C1 segment of cervical spinal cord (tissue), 14 donors: Measurements from ENCODE around the gene BMP7.
"Not testable (repeated sequence)": the region's sequence is repeated elsewhere in the genome, so short reads cannot be mapped to it uniquely, and the experiment has no call there.

Experiments
- DNase-seq, 14 donors: peaks; one replicate each; lab custom pipeline; 2025; lab: John Stamatoyannopoulos, UW

Gene BMP7

GRCh38 chr20:57194154-57194553 is 72.3 kb downstream of the BMP7 start:
- no peak for DNase-seq

DNA sequence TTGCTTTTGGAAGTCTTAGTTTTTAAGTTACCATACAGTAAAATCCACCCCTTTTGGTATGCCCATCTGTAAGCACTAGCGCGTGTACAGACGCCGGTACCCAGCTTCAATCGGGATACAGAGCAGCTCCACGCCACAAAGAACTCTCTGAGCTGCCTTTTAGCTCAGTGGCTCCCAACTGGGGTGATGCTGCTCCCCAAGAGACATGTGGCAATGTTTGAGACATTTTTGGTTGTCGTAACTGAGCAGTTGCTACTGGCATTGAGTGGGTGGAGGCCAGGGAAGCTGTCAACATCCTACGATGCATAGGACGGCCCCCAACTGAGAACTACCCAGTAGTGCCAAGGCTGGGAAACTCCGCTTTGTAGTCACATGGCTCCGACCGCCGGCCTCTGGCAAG is 73.3 kb downstream of the BMP7 start:
- DNase-seq: no peak

DNA sequence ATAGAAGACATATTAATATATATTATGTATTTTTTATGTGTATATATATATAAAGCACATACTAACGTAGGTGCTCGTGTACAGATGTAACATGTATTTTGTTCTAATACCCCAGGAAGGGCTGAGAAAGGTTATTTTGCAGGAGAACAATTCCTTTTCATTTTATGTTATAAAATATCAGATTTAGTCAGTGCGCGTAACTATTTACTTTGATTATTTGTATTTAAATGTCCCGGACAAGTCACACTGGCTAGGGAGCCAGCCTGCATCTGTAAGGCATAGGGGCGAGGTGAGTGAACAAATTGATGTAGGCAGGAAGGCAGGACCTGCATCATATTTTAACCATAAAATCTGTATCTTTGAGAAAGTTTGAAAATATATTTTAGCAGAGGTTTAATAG is 74.1 kb downstream of the BMP7 start:
- DNase-seq: no peak

DNA sequence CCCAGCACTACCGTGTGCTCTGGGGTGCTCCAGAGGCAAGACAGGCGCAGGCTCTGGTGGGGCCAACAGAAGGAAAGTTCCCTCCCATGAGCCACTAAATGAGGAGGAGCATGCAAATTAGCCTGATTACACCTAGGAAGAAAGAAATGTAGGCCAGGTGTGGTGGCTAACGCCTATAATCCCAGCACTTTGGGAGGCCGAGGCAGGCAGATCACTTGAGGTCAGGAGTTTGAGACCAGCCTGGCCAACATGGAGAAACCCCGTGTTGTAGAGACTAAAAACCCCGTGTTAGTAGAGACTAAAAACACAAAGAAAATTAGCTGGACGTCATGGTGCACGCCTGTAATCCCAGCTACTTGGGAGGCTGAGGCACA is 75.2 kb downstream of the BMP7 start:
- DNase-seq: not testable (repeated sequence)

DNA sequence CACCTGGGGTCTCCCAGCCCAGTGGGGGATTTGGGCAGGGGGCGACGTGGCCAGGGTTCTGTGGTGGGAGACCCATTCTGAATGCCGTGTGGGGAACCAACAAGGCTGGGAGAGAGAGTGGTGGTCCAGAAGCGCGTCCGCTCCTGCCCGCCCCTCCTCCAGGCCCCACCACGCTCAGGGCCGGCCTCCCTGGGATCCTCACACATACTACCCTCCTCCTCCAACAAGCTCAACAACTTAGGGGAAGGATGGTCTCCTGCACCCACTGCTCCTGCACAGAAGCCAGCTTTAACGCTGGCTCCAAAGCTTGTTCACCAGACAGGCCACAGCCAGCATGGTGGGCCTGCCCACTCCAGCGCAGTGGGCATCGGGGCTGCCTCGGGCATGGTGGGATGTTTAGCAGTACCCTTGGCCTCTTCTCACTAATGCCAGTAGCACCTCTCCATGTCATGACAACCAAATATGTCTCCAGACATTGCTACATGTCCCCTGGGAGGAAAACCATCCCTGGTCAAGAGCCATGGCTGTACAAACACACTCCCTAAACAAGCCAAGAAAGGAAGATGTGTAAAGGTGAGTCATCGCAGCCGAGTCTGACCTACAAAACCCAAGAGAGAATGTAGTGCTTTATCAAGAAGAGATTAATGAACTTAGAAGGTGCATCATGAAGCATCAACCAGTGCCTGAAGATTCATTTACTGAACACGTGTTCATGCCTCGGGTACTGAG is 75.7 kb downstream of the BMP7 start:
- no peak for DNase-seq

DNA sequence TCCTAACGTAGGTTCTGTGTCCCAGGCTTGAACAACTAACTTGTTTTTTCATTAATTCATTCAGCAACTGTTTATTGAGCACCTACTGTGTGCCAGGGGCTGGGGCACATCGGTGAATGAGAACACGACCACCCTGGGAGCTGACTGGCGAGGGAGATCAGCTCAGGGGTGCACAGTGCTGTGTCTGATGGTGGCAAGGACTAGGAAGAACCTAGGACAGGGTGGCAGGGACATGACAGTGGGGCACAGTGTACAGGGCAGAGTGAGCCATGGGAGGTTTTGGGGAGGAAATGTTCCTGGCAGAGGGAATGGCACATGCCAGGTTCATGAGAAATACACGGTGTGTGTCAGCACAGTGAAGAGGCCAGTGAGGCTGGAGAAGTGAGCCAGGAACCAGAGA is 76.7 kb downstream of the BMP7 start:
- DNase-seq: no peak

GRCh38 chr20:57188576-57189079 is 77.8 kb downstream of the BMP7 start:
- DNase-seq: no peak

DNA sequence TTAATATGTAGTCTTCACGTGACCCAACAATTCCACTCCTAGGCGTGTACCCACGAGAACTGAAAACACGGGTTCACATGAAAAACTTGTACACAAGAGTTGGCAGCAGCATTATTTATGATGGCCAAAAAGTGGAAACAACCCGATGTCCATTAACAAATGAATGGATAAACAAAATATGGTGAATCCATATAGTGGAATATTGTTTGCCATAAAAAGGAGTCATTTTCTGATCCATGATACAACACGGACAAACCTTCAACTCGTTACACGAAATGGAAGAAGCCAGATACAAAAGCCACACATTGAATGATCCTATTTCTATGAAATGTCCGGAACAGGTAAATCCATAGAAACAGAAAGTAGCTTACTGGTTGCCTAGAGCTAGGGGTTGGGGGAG is 78.4 kb downstream of the BMP7 start:
- DNase-seq: no peak

- DNase-seq: no peak
Observed at GRCh38 chr20:57187068-57187634, 79.3 kb downstream of the BMP7 start.

GRCh38 chr20:57186192-57186591 is 80.2 kb downstream of the BMP7 start:
- DNase-seq: no peak

- no peak for DNase-seq
Observed at GRCh38 chr20:57185188-57185743, 81.2 kb downstream of the BMP7 start.

DNA sequence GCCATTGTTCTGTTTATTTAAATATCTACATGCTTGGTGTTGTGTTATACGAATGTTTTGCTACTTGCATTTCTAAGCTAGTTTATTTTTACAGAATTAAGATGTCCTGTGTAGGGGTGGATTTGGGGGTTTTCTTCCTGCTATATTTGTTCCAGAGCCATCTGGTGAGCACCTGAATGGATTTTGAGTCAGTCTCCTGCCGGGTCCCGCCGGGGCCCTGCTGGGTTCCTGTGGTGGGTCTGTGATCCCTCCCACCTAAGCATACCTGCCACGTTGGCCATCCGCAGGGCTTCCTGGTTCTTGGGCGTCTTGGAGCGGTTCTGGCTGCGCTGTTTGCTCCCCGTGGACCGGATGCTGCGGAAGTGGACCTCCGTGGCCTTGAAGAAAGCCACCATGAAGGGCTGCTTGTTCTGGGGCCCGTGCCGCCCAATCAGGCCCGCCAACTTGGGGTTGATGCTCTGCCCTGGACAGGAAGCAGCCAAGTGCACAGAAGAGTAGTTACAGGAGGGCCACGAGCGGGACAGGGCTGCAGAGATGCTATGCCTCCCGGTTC is 82.9 kb downstream of the BMP7 start:
- no peak for DNase-seq

GRCh38 chr20:57181639-57182038 is 84.8 kb downstream of the BMP7 start:
- DNase-seq: no peak

- DNase-seq: no peak
Observed at GRCh38 chr20:57180954-57181353, 85.5 kb downstream of the BMP7 start.

DNA sequence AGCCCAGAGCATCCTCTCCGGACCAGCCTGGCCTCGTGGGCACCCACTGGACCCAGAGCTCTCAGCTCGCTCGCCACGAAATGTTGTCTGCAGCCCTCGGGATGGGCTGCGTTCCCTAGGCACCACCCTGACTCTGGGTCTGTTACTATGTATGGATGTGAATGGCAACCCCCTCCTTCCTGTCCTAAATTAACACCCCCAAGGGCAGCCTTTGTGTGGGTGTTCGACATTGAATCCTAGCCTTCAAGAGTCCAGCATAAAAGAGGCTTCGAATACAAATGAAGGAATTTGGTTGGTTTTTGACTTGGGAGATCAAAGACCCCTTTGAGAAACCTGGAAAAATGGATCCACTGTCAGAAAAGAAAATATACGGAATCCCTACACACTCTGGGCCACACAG is 86.1 kb downstream of the BMP7 start:
- no peak for DNase-seq

DNA sequence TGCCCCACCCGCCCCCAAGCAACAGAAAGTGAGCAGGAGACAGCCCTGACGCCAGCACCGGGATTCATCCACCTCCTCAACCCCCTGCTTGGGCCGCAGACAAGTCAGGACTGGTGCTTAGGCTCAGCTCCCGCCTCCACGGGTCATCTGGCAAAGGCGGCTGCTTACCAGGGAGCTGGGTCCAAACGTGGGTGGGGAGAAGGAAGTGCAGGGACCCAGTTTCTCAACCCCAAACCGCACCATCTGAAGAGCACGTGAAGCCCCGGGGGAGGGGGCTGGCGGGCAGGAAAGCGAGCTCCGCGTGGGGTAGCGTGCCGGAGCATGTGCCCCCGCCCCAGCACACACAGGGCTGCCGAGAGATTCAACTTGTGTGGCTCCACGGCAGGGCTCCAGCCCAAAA is 87.2 kb downstream of the BMP7 start:
- peak in 1 of 14 donors; percentile 3 for DNase-seq

- no peak for DNase-seq
Observed at GRCh38 chr20:57178582-57179111, 87.8 kb downstream of the BMP7 start.

DNA sequence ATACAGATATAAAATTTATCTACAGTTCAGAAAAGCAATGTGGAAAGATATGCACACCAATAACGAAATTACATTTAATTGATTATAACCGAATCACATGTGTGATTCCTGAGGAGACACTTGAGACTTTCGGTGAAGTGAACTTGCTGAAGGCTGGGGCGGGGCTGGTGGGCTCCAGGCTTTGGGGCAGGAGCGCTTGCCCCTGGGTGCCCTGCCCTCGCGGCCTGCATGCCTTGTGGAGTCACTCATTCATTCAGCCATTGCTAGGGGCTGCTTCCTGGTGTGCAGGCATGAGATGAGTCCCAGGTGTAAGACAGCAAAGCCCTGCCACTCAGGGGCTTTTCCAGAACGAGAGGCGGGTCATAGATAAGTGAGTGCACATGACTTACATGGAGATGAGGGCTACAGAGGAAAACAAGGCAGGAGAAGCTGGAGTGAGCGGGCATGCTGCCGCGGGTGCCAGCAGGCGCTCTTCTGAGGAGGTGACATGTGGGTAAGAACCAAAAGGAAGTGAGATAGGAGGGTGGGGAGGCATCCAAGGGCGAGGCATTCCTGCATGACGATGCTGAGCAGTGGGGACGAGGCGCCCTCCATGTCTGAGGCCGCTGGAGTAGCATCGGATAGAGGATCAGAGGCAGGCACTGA is 88.7 kb downstream of the BMP7 start:
- no peak for DNase-seq

GRCh38 chr20:57176842-57177241 is 89.6 kb downstream of the BMP7 start:
- DNase-seq: no peak

DNA sequence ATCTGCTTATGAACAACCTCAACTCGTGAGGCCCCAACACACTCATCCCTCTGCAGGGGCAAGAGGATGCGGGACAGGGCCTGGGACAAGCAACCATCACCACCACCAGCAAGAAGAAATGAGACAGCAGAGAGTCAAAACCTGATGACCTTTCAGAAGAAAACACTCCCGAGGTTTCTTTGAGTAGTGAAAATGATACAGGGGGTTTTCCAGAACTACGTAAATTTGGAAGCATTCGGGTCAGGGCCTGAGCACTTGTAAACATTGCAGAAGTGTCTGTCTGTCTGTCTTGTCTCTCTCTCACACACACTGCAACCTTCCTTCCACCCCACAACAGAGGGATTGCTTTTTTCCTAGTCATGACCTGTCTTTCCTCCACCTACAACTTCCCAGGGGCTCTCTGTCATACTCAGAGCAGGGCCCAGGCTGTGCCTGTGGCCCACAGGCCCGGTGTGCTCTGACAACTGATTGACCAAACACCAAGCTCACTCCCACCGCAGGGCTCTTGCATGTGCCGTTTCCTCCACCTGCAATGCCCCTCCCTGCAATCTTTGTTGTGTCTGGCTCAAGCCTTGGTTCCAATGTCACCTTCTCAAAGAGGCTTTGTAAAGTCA is 90.9 kb downstream of the BMP7 start:
- no peak for DNase-seq

DNA sequence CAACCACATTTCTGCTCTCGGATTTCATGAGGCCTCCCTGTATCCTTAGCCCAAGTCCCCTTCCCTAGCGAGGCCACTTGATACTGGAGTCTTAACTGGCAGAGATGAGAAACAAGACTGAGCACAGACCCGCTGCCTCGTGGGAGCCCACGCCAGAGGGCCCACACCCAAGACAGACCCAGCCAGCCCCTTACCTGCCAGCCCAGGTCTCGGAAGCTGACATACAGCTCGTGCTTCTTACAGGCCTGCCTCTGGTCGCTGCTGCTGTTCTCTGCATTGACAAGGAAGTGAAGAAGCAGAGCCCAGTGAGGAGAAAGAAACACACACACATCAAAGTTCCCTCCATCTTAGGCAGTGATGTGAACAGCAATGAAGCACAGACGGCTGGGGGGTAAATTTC is 91.7 kb downstream of the BMP7 start:
- no peak for DNase-seq

GRCh38 chr20:57173986-57174385 is 92.5 kb downstream of the BMP7 start:
- no peak for DNase-seq
